Measurements from ENCODE around the gene CCNK. TPM values are rescaled to one million over a fixed set of nuclear protein-coding genes. Genes with fewer than 3 reads are reported as not detected.

Gene CCNK
- total RNA-seq, 4 donors from 2014 or later = 25.7 to 61.9 (median 37.0) TPM

- Histone ChIP-seq H3K36me3 (peaks cover 0 to 25% (median 0%) of the 10 kb centered on the region in 3 donors), H3K27me3 (no peaks in the 10 kb centered on the region), H3K9me3 (no peaks in the 10 kb centered on the region), H3K4me3 (no peak overlapping the region), H3K27ac (no peak overlapping the region), H3K4me1 (peaks cover 0 to 21% (median 0%) of the 10 kb centered on the region in 4 donors)
- TF ChIP-seq POLR2A (IDR thresholded peaks at IDR 0.05) = no peak
- TF ChIP-seq, protein P1, sequence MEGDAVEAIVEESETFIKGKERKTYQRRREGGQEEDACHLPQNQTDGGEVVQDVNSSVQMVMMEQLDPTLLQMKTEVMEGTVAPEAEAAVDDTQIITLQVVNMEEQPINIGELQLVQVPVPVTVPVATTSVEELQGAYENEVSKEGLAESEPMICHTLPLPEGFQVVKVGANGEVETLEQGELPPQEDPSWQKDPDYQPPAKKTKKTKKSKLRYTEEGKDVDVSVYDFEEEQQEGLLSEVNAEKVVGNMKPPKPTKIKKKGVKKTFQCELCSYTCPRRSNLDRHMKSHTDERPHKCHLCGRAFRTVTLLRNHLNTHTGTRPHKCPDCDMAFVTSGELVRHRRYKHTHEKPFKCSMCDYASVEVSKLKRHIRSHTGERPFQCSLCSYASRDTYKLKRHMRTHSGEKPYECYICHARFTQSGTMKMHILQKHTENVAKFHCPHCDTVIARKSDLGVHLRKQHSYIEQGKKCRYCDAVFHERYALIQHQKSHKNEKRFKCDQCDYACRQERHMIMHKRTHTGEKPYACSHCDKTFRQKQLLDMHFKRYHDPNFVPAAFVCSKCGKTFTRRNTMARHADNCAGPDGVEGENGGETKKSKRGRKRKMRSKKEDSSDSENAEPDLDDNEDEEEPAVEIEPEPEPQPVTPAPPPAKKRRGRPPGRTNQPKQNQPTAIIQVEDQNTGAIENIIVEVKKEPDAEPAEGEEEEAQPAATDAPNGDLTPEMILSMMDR (IDR thresholded peaks at IDR 0.05) = peak; percentile 79 to 98 (median 96)
- DNase-seq = peak; percentile 54 to 90 (median 89)
These were observed 37.5 kb downstream of the CCNK start for GRCh38 chr14:99518441-99519346.

DNA sequence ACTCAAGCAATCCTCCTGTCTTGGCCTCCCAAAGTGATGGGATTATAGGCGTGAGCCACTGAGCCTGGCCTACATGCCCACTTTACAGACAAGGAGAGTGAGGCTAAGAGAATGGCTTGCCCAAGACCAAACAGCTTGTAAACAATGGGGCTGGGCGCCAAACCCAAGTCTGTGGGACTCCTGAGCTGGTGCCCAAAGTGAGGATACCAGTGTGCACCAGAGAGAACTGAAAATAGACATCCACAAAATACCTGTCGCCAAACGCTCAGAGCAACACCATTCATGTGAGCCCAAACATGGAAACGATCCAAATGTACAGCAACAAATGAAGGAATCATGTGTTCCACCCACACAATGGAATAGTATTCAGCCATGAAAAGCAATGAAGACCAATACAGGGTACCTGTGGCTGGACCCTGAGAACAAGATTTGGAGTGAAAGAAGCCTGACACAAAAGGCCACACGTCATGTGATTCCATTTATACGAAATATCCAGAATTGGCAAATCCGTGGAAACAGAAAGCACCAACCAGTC lies 38.2 kb downstream of the CCNK start:
- peak in 1 of 3 donors; percentile 25 for DNase-seq
- no peak overlapping the region for H3K4me3 ChIP-seq
- H3K36me3 ChIP-seq = peaks cover 0 to 18% (median 0%) of the 10 kb centered on the region in 3 donors
- H3K27ac ChIP-seq = no peak overlapping the region
- peaks cover 0 to 28% (median 0%) of the 10 kb centered on the region in 4 donors for H3K4me1 ChIP-seq
- no peaks in the 10 kb centered on the region for H3K9me3 ChIP-seq
- H3K27me3 ChIP-seq = no peaks in the 10 kb centered on the region
- TF ChIP-seq, protein P1 (IDR thresholded peaks at IDR 0.05) = no peak
- TF ChIP-seq POLR2A (IDR thresholded peaks at IDR 0.05) = no peak

DNA sequence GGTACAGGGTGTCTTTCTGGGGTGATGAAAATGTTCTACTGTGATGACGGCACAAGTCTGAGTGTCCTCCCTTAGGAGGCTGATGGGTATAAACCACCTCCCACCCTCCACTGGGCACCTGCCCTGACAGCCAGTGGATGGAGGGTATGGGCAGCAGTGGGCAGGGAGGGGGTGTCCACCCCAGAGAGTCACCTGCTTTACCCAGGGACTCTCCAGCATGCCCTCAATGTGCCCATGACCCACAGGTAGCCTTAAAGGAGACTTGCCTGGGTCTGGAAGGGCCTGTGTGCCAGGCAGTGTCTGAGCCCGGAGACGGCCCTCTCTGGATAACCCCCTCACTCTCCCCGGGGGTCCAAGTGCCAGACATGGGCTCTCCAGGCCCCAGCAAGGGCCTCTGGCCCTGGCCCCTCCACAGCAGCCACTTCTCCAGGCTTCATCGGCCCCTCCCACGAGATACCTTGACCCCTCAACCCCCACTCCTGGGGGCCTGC lies 38.8 kb downstream of the CCNK start:
- peak in 1 of 3 donors; percentile 40 for DNase-seq
- H3K36me3 ChIP-seq = peaks cover 0 to 13% (median 0%) of the 10 kb centered on the region in 3 donors
- no peak overlapping the region for H3K27ac ChIP-seq

GRCh38 chr14:99520571-99521081 lies 39.4 kb downstream of the CCNK start:
- H3K9me3 ChIP-seq = no peaks in the 10 kb centered on the region
- TF ChIP-seq, protein P1 (IDR thresholded peaks at IDR 0.05) = no peak
- TF ChIP-seq POLR2A (IDR thresholded peaks at IDR 0.05) = no peak
- no peak overlapping the region for H3K4me3 ChIP-seq
- DNase-seq = peak in 1 of 3 donors; percentile 37
- no peak overlapping the region for H3K27ac ChIP-seq
- no peaks in the 10 kb centered on the region for H3K27me3 ChIP-seq
- peaks cover 0 to 40% (median 0%) of the 10 kb centered on the region in 4 donors for H3K4me1 ChIP-seq
- peaks cover 0 to 13% (median 0%) of the 10 kb centered on the region in 3 donors for H3K36me3 ChIP-seq

More for the DNA sequence above, 38.8 kb downstream of the CCNK start:
- peaks cover 0 to 34% (median 0%) of the 10 kb centered on the region in 4 donors for H3K4me1 ChIP-seq
- no peak for TF ChIP-seq POLR2A (IDR thresholded peaks at IDR 0.05)
- TF ChIP-seq, protein P1 (IDR thresholded peaks at IDR 0.05) = no peak
- no peak overlapping the region for H3K4me3 ChIP-seq
- H3K9me3 ChIP-seq = no peaks in the 10 kb centered on the region
- no peaks in the 10 kb centered on the region for H3K27me3 ChIP-seq

- no peaks in the 10 kb centered on the region for H3K27me3 ChIP-seq
- peak in 1 of 3 donors; percentile 39 for DNase-seq
- no peak for TF ChIP-seq POLR2A (IDR thresholded peaks at IDR 0.05)
- TF ChIP-seq, protein P1 (IDR thresholded peaks at IDR 0.05) = no peak
- H3K27ac ChIP-seq = no peak overlapping the region
- H3K4me3 ChIP-seq = no peak overlapping the region
- H3K36me3 ChIP-seq = peaks cover 0 to 8% (median 0%) of the 10 kb centered on the region in 3 donors
- H3K4me1 ChIP-seq = peaks cover 0 to 43% (median 0%) of the 10 kb centered on the region in 4 donors
- H3K9me3 ChIP-seq = no peaks in the 10 kb centered on the region
These were observed 40.2 kb downstream of the CCNK start for GRCh38 chr14:99521176-99522024.

All from Peyer's patch (tissue), 4 donors.